ENCODE results near the gene ZBTB3. TPM values are rescaled to one million over a fixed set of nuclear protein-coding genes. Genes with fewer than 3 reads are reported as not detected.

Gene ZBTB3
- total RNA-seq, 4 donors from 2014 or later = 10.1 to 17.1 (median 14.8) TPM

- no peaks in the 10 kb centered on the region for H3K9me3 ChIP-seq
- H3K4me1 ChIP-seq = peaks cover 20 to 38% of the 10 kb centered on the region in 2 donors
- H3K27ac ChIP-seq = peak overlapping the region; percentile 78 to 95 (median 95)
- DNase-seq = peak; percentile 89 to 90
- TF ChIP-seq, protein P1, sequence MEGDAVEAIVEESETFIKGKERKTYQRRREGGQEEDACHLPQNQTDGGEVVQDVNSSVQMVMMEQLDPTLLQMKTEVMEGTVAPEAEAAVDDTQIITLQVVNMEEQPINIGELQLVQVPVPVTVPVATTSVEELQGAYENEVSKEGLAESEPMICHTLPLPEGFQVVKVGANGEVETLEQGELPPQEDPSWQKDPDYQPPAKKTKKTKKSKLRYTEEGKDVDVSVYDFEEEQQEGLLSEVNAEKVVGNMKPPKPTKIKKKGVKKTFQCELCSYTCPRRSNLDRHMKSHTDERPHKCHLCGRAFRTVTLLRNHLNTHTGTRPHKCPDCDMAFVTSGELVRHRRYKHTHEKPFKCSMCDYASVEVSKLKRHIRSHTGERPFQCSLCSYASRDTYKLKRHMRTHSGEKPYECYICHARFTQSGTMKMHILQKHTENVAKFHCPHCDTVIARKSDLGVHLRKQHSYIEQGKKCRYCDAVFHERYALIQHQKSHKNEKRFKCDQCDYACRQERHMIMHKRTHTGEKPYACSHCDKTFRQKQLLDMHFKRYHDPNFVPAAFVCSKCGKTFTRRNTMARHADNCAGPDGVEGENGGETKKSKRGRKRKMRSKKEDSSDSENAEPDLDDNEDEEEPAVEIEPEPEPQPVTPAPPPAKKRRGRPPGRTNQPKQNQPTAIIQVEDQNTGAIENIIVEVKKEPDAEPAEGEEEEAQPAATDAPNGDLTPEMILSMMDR (IDR thresholded peaks at IDR 0.05) = no peak
- 0 to 1% methylated on average over 20 of the region's 20 CpGs for WGBS, 2 donors
- intact Hi-C loops (cut with DNase I) = no loop called here
- peaks cover 8 to 11% of the 10 kb centered on the region in 2 donors for H3K36me3 ChIP-seq
- H3K4me3 ChIP-seq (replicated peaks in 1 of 3) = peak overlapping the region; percentile 80 to 96 (median 80)
- H3K27me3 ChIP-seq = no peaks in the 10 kb centered on the region
These were observed 26.1 kb downstream of the ZBTB3 start for GRCh38 chr11:62727872-62728170.

DNA sequence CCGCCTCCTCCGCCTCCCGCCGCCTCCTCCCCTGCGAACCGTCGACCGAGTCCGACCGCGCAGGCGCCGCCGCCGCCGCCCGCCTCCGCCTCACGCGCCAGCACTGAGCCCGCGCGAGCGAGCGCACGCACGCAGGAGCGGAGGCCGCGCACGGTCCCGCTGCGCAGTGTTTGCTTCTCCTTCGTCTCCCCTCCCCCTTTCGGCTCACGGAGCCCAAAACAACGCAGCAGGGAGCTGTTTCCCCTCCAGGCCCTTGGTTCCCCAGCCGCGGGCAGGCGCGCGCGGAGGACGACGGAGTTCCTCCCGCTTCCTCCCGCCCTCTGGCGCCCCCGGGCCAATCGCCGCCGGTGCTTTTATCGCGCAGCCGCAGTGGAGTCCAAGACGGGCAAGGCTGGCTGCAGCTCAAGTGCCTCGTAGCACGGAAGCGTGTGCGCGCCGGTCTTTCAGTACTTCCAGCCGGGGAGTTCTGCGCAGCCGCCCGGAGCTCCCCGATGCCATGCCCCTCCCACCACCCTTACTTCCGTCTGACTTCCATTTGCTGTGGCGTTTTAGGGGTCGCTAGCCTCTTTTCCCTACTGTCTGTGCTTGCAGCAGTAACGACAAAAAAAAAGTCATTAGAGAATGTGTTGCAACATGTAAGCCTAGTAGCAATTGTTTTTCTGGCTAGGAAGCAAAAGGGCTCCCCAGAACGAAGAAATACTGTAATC is 26.6 kb downstream of the ZBTB3 start, which contains the start of gene HNRNPUL2:
TSS of gene HNRNPUL2 (minus strand) at position 293 of the 707 bp plus-strand sequence. CDS start 301 bp downstream, outside the sequence.
- peaks cover 20 to 38% of the 10 kb centered on the region in 2 donors for H3K4me1 ChIP-seq
- WGBS, 2 donors = 0 to 1% methylated on average over 8 to 64 of the region's 72 CpGs
- intact Hi-C loops (cut with DNase I) = no loop called here
- no peaks in the 10 kb centered on the region for H3K27me3 ChIP-seq
- peaks cover 13 to 16% of the 10 kb centered on the region in 2 donors for H3K36me3 ChIP-seq
- peak within 1 kb of the TSS; percentile 78 to 95 (median 95) for H3K27ac ChIP-seq
- no peaks in the 10 kb centered on the region for H3K9me3 ChIP-seq
- peak; percentile 99 for DNase-seq
- peak within 1 kb of the TSS; percentile 80 to 96 (median 80) for H3K4me3 ChIP-seq (replicated peaks in 1 of 3)
- peak; percentile 88 to 96 for TF ChIP-seq POLR2A (IDR thresholded peaks at IDR 0.05)
- TF ChIP-seq, protein P1 (IDR thresholded peaks at IDR 0.05) = no peak

DNA sequence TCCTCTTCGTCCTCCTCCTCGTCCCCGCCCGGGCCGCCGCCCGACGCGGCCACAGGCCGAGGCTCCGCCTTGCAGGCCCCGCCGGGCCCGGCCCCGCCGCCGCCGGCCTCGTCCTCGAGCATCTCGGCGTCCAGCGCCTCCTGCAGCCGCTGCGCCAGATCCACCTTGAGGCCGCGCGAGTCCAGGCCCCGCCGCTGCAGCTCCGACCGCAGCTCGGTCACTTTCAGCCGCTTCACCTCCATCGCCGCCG is 27.1 kb downstream of the ZBTB3 start:
- Histone ChIP-seq H3K4me3 (replicated peaks in 1 of 3) (peak overlapping the region; percentile 60 to 96 (median 78)), H3K9me3 (no peaks in the 10 kb centered on the region), H3K4me1 (peaks cover 20 to 38% of the 10 kb centered on the region in 2 donors), H3K36me3 (peaks cover 18 to 21% of the 10 kb centered on the region in 2 donors), H3K27me3 (no peaks in the 10 kb centered on the region), H3K27ac (peak overlapping the region; percentile 78 to 95 (median 78))
- no peak for DNase-seq
- no peak for TF ChIP-seq POLR2A (IDR thresholded peaks at IDR 0.05)
- TF ChIP-seq, protein P1 (IDR thresholded peaks at IDR 0.05) = no peak
- intact Hi-C loops (cut with DNase I) = no loop called here
- WGBS, 2 donors = 1 to 3% methylated on average over 8 to 27 of the region's 37 CpGs

- 0 to 1% methylated on average over 10 to 27 of the region's 51 CpGs for WGBS, 2 donors
- Histone ChIP-seq H3K27me3 (no peaks in the 10 kb centered on the region), H3K36me3 (peaks cover 23 to 26% of the 10 kb centered on the region in 2 donors), H3K9me3 (no peaks in the 10 kb centered on the region), H3K4me3 (replicated peaks in 1 of 3) (peak overlapping the region; percentile 60 to 96 (median 78)), H3K27ac (peak overlapping the region; percentile 78 to 95 (median 78)), H3K4me1 (peaks cover 20 to 36% of the 10 kb centered on the region in 2 donors)
- TF ChIP-seq POLR2A (IDR thresholded peaks at IDR 0.05) = no peak
- TF ChIP-seq, protein P1 (IDR thresholded peaks at IDR 0.05) = no peak
- peak in 1 of 2 donors; percentile 17 for DNase-seq
- intact Hi-C loops (cut with DNase I) = no loop called here
These were observed 27.6 kb downstream of the ZBTB3 start for GRCh38 chr11:62726156-62726914.

- peak overlapping the region in 2 of 3 donors; percentile 78 to 95 for H3K27ac ChIP-seq
- no peaks in the 10 kb centered on the region for H3K27me3 ChIP-seq
- H3K4me3 ChIP-seq (replicated peaks in 1 of 3) = peak overlapping the region; percentile 3 to 96 (median 78)
- intact Hi-C loops (cut with DNase I) = no loop called here
- H3K9me3 ChIP-seq = no peaks in the 10 kb centered on the region
- H3K4me1 ChIP-seq = peaks cover 20 to 31% of the 10 kb centered on the region in 2 donors
- H3K36me3 ChIP-seq = peaks cover 30 to 32% of the 10 kb centered on the region in 2 donors
- 1 to 2% methylated on average over 7 of the region's 7 CpGs for WGBS, 2 donors
- DNase-seq = no peak
- TF ChIP-seq POLR2A (IDR thresholded peaks at IDR 0.05) = no peak
- TF ChIP-seq, protein P1 (IDR thresholded peaks at IDR 0.05) = no peak
These were observed 28.3 kb downstream of the ZBTB3 start for GRCh38 chr11:62725646-62726045.
